Aorta (tissue), 5 donors: ENCODE data around the gene EDIL3. TPM values are rescaled to one million over a fixed set of nuclear protein-coding genes. Genes with fewer than 3 reads are reported as not detected.
"Not testable (repeated sequence)": the region's sequence is repeated elsewhere in the genome, so short reads cannot be mapped to it uniquely, and the experiment has no call there.

ENCODE experiments used
- ATAC-seq: fragments of 200-7000 bp; cut with Tn5 transposase; one replicate; pipeline ENCODE4 v1.9.1; 2022; ENCODE audit warnings: moderate library complexity; ENCODE audit not compliant: low FRiP score
- DNase-seq, 2 donors: peaks; one replicate each; pipeline ENCODE4 v3.0.0-alpha.2; 2020
- H3K27ac ChIP-seq, 2 donors: one replicate each; pipeline ENCODE4 v1.5.1; 2013; ENCODE audit warnings: low read length in 2 of 2, mild to moderate bottlenecking in 2 of 2, moderate library complexity in 2 of 2, control low read depth in 1 of 2, inconsistent platforms in 1 of 2, low read depth in 1 of 2
- H3K27me3 ChIP-seq, 2 donors: one replicate each; pipeline ENCODE4 v1.6.1; 2013; ENCODE audit warnings: control low read depth in 1 of 2, low read length in 1 of 2, mild to moderate bottlenecking in 1 of 2, moderate library complexity in 1 of 2; ENCODE audit not compliant: insufficient read depth in 2 of 2, control insufficient read depth in 1 of 2
- H3K36me3 ChIP-seq, 2 donors: one replicate each; pipeline ENCODE4 v1.6.1; 2013; ENCODE audit warnings: control low read depth in 1 of 2, low read length in 1 of 2, mild to moderate bottlenecking in 1 of 2; ENCODE audit not compliant: insufficient read depth in 2 of 2, control insufficient read depth in 1 of 2
- H3K4me1 ChIP-seq, 2 donors: one replicate each; pipeline ENCODE4 v1.6.1; 2013; ENCODE audit warnings: low read length in 2 of 2, control low read depth in 1 of 2, mild to moderate bottlenecking in 1 of 2, moderate library complexity in 1 of 2; ENCODE audit not compliant: insufficient read depth in 2 of 2, control insufficient read depth in 1 of 2
- H3K4me3 ChIP-seq, 2 donors: one replicate each; pipeline ENCODE4 v1.5.1; 2013; ENCODE audit warnings: low read length in 2 of 2, control low read depth in 1 of 2, mild to moderate bottlenecking in 1 of 2
- H3K9me3 ChIP-seq: one replicate; pipeline ENCODE4 v1.6.1; 2013; ENCODE audit warnings: mild to moderate bottlenecking, low read length; ENCODE audit not compliant: control insufficient read depth
- WGBS, 2 donors: extraction: QIAGEN DNeasy Blood & Tissue Kit; methylation state at CpG; one replicate each; pipeline ENCODE4 v1.1.7; 2013; 5-methylcytosine and 5-hydroxymethylcytosine counted together
- intact Hi-C, 2 donors: fragments of 100-400 bp; cut with DNase I; formaldehyde crosslinking; loops; one replicate each; pipeline versions ENCODE4 v1.14.2 to v1.15.0; 2022
- polyA plus RNA-seq, 2 donors: library from polyadenylated mRNA; stranded (reverse); fragments of 200-250 nt; gene quantifications; one replicate each; pipeline ENCODE4 v1.2.3, GENCODE V29; 2013
- total RNA-seq, 2 donors: library from RNA; stranded (reverse); fragmentation: NEBNext Ultra II Directional; extraction: Animal tissue kit (Norgen Biotek cat#: 25700); gene quantifications; one replicate each; pipeline ENCODE4 v1.2.1, GENCODE V29; 2021
- donor health status: healthy with polysubstance abuse.
- donor health status: Bipolar disorder and iron deficiency.
- donor health status: DM: no; HTN: no; CAD: no.
- donor health status: DM: no; HTN: no; CAD: no.
- donor health status: DM: yes; HTN: yes; CAD: no.

The EDIL3 gene
- total and polyA plus RNA-seq, 4 donors, result 50.0 to 205 (median 122) TPM

DNA sequence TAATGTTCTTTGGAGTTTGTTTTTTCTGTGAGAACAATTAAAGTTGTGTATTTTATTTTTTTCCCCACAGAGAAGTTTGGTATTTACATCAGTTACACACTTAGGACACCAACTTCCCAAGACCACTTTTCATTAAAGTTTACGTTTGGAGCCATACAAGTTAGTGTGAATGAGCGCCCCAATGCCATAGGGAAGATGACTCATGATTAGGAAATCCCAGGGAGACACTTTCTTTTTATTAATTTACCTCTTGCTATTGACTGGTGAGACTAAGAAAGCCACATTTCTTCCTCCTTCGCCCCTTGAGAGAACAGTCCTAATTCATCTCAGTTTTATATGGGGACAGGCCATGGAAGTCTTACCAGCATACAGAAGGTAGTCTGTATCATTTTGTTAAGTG, 57.1 kb downstream of the EDIL3 start:
- Histone ChIP-seq H3K9me3 (no peaks in the 10 kb centered on the region), H3K27ac (no peak overlapping the region), H3K4me1 (peaks cover 0 to 3% of the 10 kb centered on the region in 2 donors), H3K4me3 (no peak overlapping the region), H3K36me3 (no peaks in the 10 kb centered on the region), H3K27me3 (no peaks in the 10 kb centered on the region)
- WGBS, 2 donors, result 83 to 86% methylated on average over 3 of the region's 3 CpGs
- ATAC-seq, result no peak
- no peak for DNase-seq
- intact Hi-C loops, result no loop called here

DNA sequence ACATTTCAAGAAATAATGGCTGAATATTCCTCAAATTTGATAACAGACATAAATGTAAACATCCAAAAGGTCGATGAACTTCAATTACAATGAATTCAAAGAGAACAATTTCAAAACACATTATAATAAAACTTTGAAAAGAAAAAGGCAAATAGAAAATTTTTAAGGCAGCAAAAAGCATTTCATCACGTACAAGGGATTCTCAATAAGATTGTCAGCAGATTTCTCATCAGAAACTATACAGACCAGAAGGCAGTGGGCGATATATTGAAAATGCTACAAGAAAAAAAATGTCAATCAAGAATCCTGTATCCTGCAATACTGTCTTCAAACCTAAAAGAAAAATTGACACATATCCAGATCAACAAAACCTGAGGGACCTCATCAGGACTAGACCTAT, 62.0 kb downstream of the EDIL3 start:
- intact Hi-C loops, result no loop called here
- no peaks in the 10 kb centered on the region for H3K27me3 ChIP-seq
- no peak for DNase-seq
- ATAC-seq, result no peak
- peaks cover 2% of the 10 kb centered on the region for H3K9me3 ChIP-seq
- H3K36me3 ChIP-seq, result peaks cover 0 to 2% of the 10 kb centered on the region in 2 donors
- no peak overlapping the region for H3K4me3 ChIP-seq
- WGBS, 2 donors, result 94% methylated on average over 3 of the region's 3 CpGs
- no peaks in the 10 kb centered on the region for H3K4me1 ChIP-seq
- H3K27ac ChIP-seq, result no peak overlapping the region

GRCh38 chr5:84317826-84318225, 66.9 kb downstream of the EDIL3 start:
- intact Hi-C loops, H3K36me3 ChIP-seq, H3K9me3 ChIP-seq, ATAC-seq, H3K27ac ChIP-seq, DNase-seq, H3K27me3 ChIP-seq, H3K4me3 ChIP-seq, H3K4me1 ChIP-seq: not testable (repeated sequence)
- 69 to 85% methylated on average over 1 of the region's 1 CpG for WGBS, 2 donors

GRCh38 chr5:84312280-84312679, 72.4 kb downstream of the EDIL3 start:
- DNase-seq, H3K27ac ChIP-seq, H3K27me3 ChIP-seq, H3K9me3 ChIP-seq, H3K36me3 ChIP-seq, intact Hi-C loops, H3K4me3 ChIP-seq, H3K4me1 ChIP-seq, ATAC-seq: not testable (repeated sequence)
- WGBS, 2 donors, result 96 to 97% methylated on average over 11 to 30 of the region's 30 CpGs

DNA sequence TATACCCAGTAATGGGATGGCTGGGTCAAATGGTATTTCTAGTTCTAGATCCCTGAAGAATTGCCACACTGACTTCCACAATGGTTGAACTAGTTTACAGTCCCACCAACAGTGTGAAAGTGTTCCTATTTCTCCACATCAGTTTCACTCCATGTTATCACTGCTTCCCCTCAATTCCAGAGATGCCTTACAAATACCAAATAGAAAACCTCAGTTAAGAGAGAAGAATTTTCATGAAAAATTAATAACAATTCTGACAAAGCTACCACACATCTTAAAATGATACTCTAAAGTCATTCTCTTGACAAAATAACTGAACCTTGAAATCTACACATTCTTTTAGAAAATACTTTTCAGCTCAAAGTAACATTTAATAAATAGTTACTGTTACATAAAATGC, 74.8 kb downstream of the EDIL3 start:
- H3K27ac ChIP-seq, H3K36me3 ChIP-seq, intact Hi-C loops, ATAC-seq, DNase-seq, H3K9me3 ChIP-seq, H3K4me1 ChIP-seq, H3K27me3 ChIP-seq, H3K4me3 ChIP-seq: not testable (repeated sequence)

- H3K36me3 ChIP-seq, result no peaks in the 10 kb centered on the region
- intact Hi-C loops, result no loop called here
- ATAC-seq (no peak), DNase-seq (no peak)
- 57 to 65% methylated on average over 1 of the region's 1 CpG for WGBS, 2 donors
- no peak overlapping the region for H3K27ac ChIP-seq
- no peaks in the 10 kb centered on the region for H3K9me3 ChIP-seq
- peaks cover 0 to 3% of the 10 kb centered on the region in 2 donors for H3K4me1 ChIP-seq
- H3K27me3 ChIP-seq, result no peaks in the 10 kb centered on the region
- H3K4me3 ChIP-seq, result no peak overlapping the region
These were observed 78.1 kb downstream of the EDIL3 start for GRCh38 chr5:84306601-84307000.

DNA sequence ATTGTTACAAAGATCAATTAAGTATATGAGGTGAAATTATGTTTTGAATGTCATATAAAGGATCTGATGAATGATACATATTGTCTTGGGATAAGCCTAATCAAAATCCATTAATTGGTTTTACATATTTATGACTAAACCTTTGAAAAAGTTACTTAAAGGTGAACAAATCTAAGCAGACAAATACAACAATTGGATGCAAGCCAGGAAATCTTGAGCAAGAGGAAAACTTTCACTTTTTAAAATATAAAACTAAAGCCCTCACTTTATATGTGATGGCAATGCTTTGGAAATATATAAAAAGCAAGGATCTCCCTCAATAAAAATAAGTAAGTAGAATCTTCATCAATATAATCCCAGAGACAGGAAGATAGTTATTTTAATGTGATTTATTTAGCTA, 80.1 kb downstream of the EDIL3 start:
- Histone ChIP-seq H3K27ac (no peak overlapping the region), H3K4me1 (peaks cover 0 to 3% of the 10 kb centered on the region in 2 donors), H3K4me3 (no peak overlapping the region), H3K9me3 (no peaks in the 10 kb centered on the region), H3K27me3 (no peaks in the 10 kb centered on the region), H3K36me3 (no peaks in the 10 kb centered on the region)
- intact Hi-C loops, result no loop called here
- DNase-seq (no peak), ATAC-seq (no peak)

- Histone ChIP-seq H3K27ac (no peak overlapping the region), H3K36me3 (no peaks in the 10 kb centered on the region), H3K9me3 (no peaks in the 10 kb centered on the region), H3K4me1 (peaks cover 0 to 3% of the 10 kb centered on the region in 2 donors), H3K4me3 (no peak overlapping the region), H3K27me3 (no peaks in the 10 kb centered on the region)
- intact Hi-C loops, result no loop called here
- 67 to 68% methylated on average over 3 of the region's 3 CpGs for WGBS, 2 donors
- DNase-seq (no peak), ATAC-seq (no peak)
These were observed 81.4 kb downstream of the EDIL3 start for GRCh38 chr5:84303315-84303714.

- Histone ChIP-seq H3K27me3 (no peaks in the 10 kb centered on the region), H3K36me3 (no peaks in the 10 kb centered on the region), H3K27ac (no peak overlapping the region), H3K4me1 (no peaks in the 10 kb centered on the region), H3K4me3 (no peak overlapping the region), H3K9me3 (no peaks in the 10 kb centered on the region)
- 13 to 23% methylated on average over 1 of the region's 1 CpG for WGBS, 2 donors
- intact Hi-C loops, result no loop called here
- no peak for ATAC-seq
- no peak for DNase-seq
These were observed 83.1 kb downstream of the EDIL3 start for GRCh38 chr5:84301535-84301934.
